H1 (cell line): ENCODE measurements around the gene NTRK2. TPM values are rescaled to one million over a fixed set of nuclear protein-coding genes. Genes with fewer than 3 reads are reported as not detected.

ENCODE experiments used
- CTCF ChIA-PET: fragments of 300-600 bp; sonication (Branson Sonifier 250); formaldehyde crosslinking; loops from one replicate; lab custom pipeline; 2021; ENCODE audit not compliant: partially characterized antibody; lab: Charles Lee
- POLR2A ChIA-PET: fragments of 300-600 bp; sonication (Branson Sonifier 250); formaldehyde crosslinking; loops from one replicate; lab custom pipeline; 2021; ENCODE audit warnings: inconsistent platforms; ENCODE audit not compliant: partially characterized antibody; lab: Charles Lee
- DNase-seq, 2 experiments: peaks; one replicate each; pipeline versions ENCODE4 v3.0.0 to v3.0.0-alpha.2; 2010 to 2022; ENCODE audit warnings: low spot score in 2 of 2, low read depth in 1 of 2, mixed read lengths in 1 of 2
- FAIRE-seq: peaks from 2 replicates; lab custom pipeline; 2011; peaks lifted over from hg19 to GRCh38; lab: Jason Lieb, UNC
- H2AFZ ChIP-seq: 2 replicates; pipeline ENCODE4 v1.8.1; 2012; ENCODE audit warnings: low read length, inconsistent platforms
- H2AK5ac ChIP-seq: 2 replicates; pipeline ENCODE4 v1.6.1; 2013; ENCODE audit warnings: low read depth, low read length
- H2BK120ac ChIP-seq: replicated peaks from 2 replicates; pipeline ENCODE3; 2013; ENCODE audit warnings: low read depth, low read length, inconsistent platforms
- H2BK12ac ChIP-seq: 2 replicates; pipeline ENCODE4 v1.6.1; 2013; ENCODE audit warnings: low read depth, low read length
- H2BK15ac ChIP-seq: 2 replicates; pipeline ENCODE4 v1.6.1; 2013; ENCODE audit warnings: low read length
- H2BK20ac ChIP-seq: 2 replicates; pipeline ENCODE4 v1.6.1; 2013; ENCODE audit warnings: low read length
- H2BK5ac ChIP-seq: 2 replicates; pipeline ENCODE4 v1.6.1; 2013; ENCODE audit warnings: low read depth, low read length
- H3K14ac ChIP-seq: 2 replicates; pipeline ENCODE4 v1.6.1; 2013; ENCODE audit warnings: inconsistent platforms; ENCODE audit not compliant: insufficient read length
- H3K18ac ChIP-seq: 2 replicates; pipeline ENCODE4 v1.6.1; 2013; ENCODE audit warnings: low read length; ENCODE audit errors: extremely low read depth
- H3K23ac ChIP-seq: 2 replicates; pipeline ENCODE4 v1.6.1; 2013; ENCODE audit warnings: inconsistent platforms; ENCODE audit not compliant: insufficient read length
- H3K23me2 ChIP-seq: 2 replicates; pipeline ENCODE4 v1.6.1; 2013; ENCODE audit warnings: low read depth, low read length
- H3K27ac ChIP-seq: 2 replicates; pipeline ENCODE4 v1.6.1; 2011; ENCODE audit warnings: low read depth, low read length, inconsistent platforms
- H3K27me3 ChIP-seq, 4 experiments: replicated peaks in 1 of 4; 1 replicate in 1 of 4; 2 replicates in 3 of 4; pipeline versions ENCODE4 v1.6.1 to v1.8.1; 2011 to 2013; ENCODE audit warnings: low read length in 3 of 4, mild to moderate bottlenecking in 3 of 4, inconsistent platforms in 2 of 4, mixed read lengths in 2 of 4, moderate library complexity in 1 of 4; ENCODE audit not compliant: control insufficient read depth in 3 of 4, insufficient read depth in 3 of 4; ENCODE audit errors: extremely low read depth in 1 of 4
- H3K36me3 ChIP-seq, 4 experiments: 2 replicates each; pipeline versions ENCODE4 v1.6.1 to v1.8.1; 2011 to 2013; ENCODE audit warnings: mild to moderate bottlenecking in 4 of 4, low read length in 3 of 4, moderate library complexity in 2 of 4, control low read depth in 1 of 4, inconsistent platforms in 1 of 4; ENCODE audit not compliant: insufficient read depth in 4 of 4, control insufficient read depth in 2 of 4
- H3K4ac ChIP-seq: replicated peaks from 2 replicates; pipeline ENCODE3; 2013; ENCODE audit warnings: low read length, low read depth, mixed read lengths, inconsistent platforms; ENCODE audit not compliant: insufficient read length
- H3K4me1 ChIP-seq, 4 experiments: replicated peaks in 1 of 4; 1 replicate in 1 of 4; 2 replicates in 3 of 4; pipeline versions ENCODE4 v1.6.1 to v1.8.1; 2011 to 2013; ENCODE audit warnings: low read length in 3 of 4, inconsistent platforms in 2 of 4, mixed read lengths in 1 of 4; ENCODE audit not compliant: insufficient read depth in 4 of 4, control insufficient read depth in 3 of 4
- H3K4me2 ChIP-seq, 2 experiments: 2 replicates each; pipeline versions ENCODE4 v1.6.1 to v1.8.1; 2011 to 2013; ENCODE audit warnings: low read depth in 2 of 2, low read length in 2 of 2, control low read depth in 1 of 2, inconsistent platforms in 1 of 2, mild to moderate bottlenecking in 1 of 2; ENCODE audit not compliant: insufficient read depth in 1 of 2
- H3K4me3 ChIP-seq, 4 experiments: fragments of 200-600, 300-600 bp in 1 of 4; sonication (generic), shearing (Covaris generic), sonication (Bioruptor Twin) in 1 of 4; 2 replicates each; pipeline versions ENCODE4 v1.5.1 to v1.8.1; 2011 to 2016; ENCODE audit warnings: low read length in 4 of 4, low read depth in 3 of 4, control low read depth in 2 of 4, inconsistent platforms in 2 of 4, mild to moderate bottlenecking in 2 of 4, mixed read lengths in 1 of 4, moderate library complexity in 1 of 4; ENCODE audit not compliant: insufficient read depth in 2 of 4; ENCODE audit errors: extremely low read depth in 1 of 4
- H3K56ac ChIP-seq: replicated peaks from 2 replicates; pipeline ENCODE3; 2013; ENCODE audit warnings: low read depth, mild to moderate bottlenecking, mixed read lengths, low read length, inconsistent platforms; ENCODE audit not compliant: insufficient read length
- H3K79me1 ChIP-seq: 2 replicates; pipeline ENCODE4 v1.6.1; 2013; ENCODE audit warnings: low read depth, low read length, control low read depth
- H3K79me2 ChIP-seq, 2 experiments: 2 replicates each; pipeline versions ENCODE4 v1.6.1 to v1.8.1; 2012 to 2013; ENCODE audit warnings: low read length in 2 of 2, mild to moderate bottlenecking in 2 of 2, inconsistent platforms in 1 of 2; ENCODE audit not compliant: insufficient read depth in 2 of 2, control insufficient read depth in 1 of 2
- H3K9ac ChIP-seq, 4 experiments: replicated peaks in 1 of 4; 1 replicate in 1 of 4; 2 replicates in 3 of 4; pipeline versions ENCODE4 v1.6.1 to v1.8.1; 2011 to 2013; ENCODE audit warnings: low read depth in 3 of 4, low read length in 3 of 4, control low read depth in 2 of 4, mild to moderate bottlenecking in 2 of 4, moderate library complexity in 2 of 4, inconsistent platforms in 1 of 4; ENCODE audit errors: extremely low read depth in 1 of 4
- H3K9me3 ChIP-seq, 2 experiments: 2 replicates each; pipeline versions ENCODE4 v1.6.1 to v1.8.1; 2012 to 2013; ENCODE audit warnings: mild to moderate bottlenecking in 2 of 2, moderate library complexity in 2 of 2, control low read depth in 1 of 2, inconsistent platforms in 1 of 2, low read depth in 1 of 2, low read length in 1 of 2, mixed read lengths in 1 of 2; ENCODE audit not compliant: insufficient read depth in 2 of 2
- H4K20me1 ChIP-seq, 2 experiments: replicated peaks in 1 of 2; 2 replicates each; pipeline versions ENCODE3 to v1.8.1; 2011 to 2013; ENCODE audit warnings: inconsistent platforms in 2 of 2, low read length in 2 of 2, mild to moderate bottlenecking in 1 of 2; ENCODE audit not compliant: insufficient read depth in 2 of 2, control insufficient read depth in 1 of 2
- H4K5ac ChIP-seq: 2 replicates; pipeline ENCODE4 v1.6.1; 2013; ENCODE audit warnings: low read length, low read depth, mixed read lengths, inconsistent platforms; ENCODE audit not compliant: insufficient read length
- H4K8ac ChIP-seq: 2 replicates; pipeline ENCODE4 v1.8.0; 2013; ENCODE audit warnings: mild to moderate bottlenecking, moderate library complexity, low read length, inconsistent platforms; ENCODE audit not compliant: insufficient read depth; ENCODE audit errors: extremely low read depth
- H4K91ac ChIP-seq: replicated peaks from 2 replicates; pipeline ENCODE3; 2013; ENCODE audit warnings: low read length, mixed read lengths, inconsistent platforms; ENCODE audit not compliant: insufficient read length
- ASH2L ChIP-seq: fragments of 200-600, 300-600 bp; sonication (generic); IDR thresholded peaks from one replicate; pipeline ENCODE4 v1.7.1; 2017; ENCODE audit warnings: low read length
- WGBS, 2 experiments: shearing (Covaris generic) in 1 of 2; methylation state at CpG; one replicate each; pipeline versions ENCODE4 v1.1.6 to v1.1.7; 2013 to 2015; ENCODE audit warnings: low lambda C conversion rate in 2 of 2, mixed read lengths in 2 of 2, inconsistent platforms in 1 of 2, low coverage in 1 of 2, missing lambda C conversion rate in 1 of 2; ENCODE audit not compliant: insufficient replicate concordance in 2 of 2, insufficient coverage in 1 of 2, insufficient read length in 1 of 2; ENCODE audit errors: extremely low coverage in 1 of 2, missing lambda C conversion rate in 1 of 2; 5-methylcytosine and 5-hydroxymethylcytosine counted together
- polyA plus RNA-seq, 7 experiments: library from polyadenylated mRNA; depleted of rRNA in 3 of 7; stranded (reverse) in 5 of 7; unstranded in 2 of 7; fragments of >200 nt in 5 of 7; fragments of 200-250 nt in 2 of 7; gene quantifications; 1 replicate in 5 of 7; 2 replicates in 1 of 7; 4 replicates in 1 of 7; pipeline versions ENCODE4 v1.2.1 to v1.2.3, GENCODE V29; 2011 to 2013; ENCODE audit warnings: missing spikeins in 2 of 7, mixed read lengths in 2 of 7
- total RNA-seq: library from RNA; stranded (reverse); fragmentation: NEBNext Ultra II Directional; extraction: Animal tissue kit (Norgen Biotek cat#: 25700); gene quantifications from 2 replicates; pipeline ENCODE4 v1.2.1, GENCODE V29; 2021

NTRK2 gene
- total and polyA plus RNA-seq, 2 of the 8 experiments (the other 6 are each of a cell fraction or from before 2014, with no cell fraction given) = 0.03 to 0.04 TPM

- TF ChIP-seq ASH2L = no peak
- Histone ChIP-seq H3K23ac (no peak overlapping the region), H2AFZ (no peak overlapping the region), H3K79me1 (no peaks in the 10 kb centered on the region), H4K91ac (no peak overlapping the region), H2BK5ac (no peak overlapping the region), H3K9me3 (no peaks in the 10 kb centered on the region), H3K79me2 (no peaks in the 10 kb centered on the region), H3K4me2 (no peak overlapping the region), H4K8ac (no peak overlapping the region), H2BK120ac (no peak overlapping the region), H3K36me3 (no peaks in the 10 kb centered on the region), H3K4me3 (no peak overlapping the region), H3K4me1 (no peaks in the 10 kb centered on the region), H3K9ac (no peak overlapping the region), H3K4ac (no peak overlapping the region), H2AK5ac (no peak overlapping the region), H3K27me3 (no peaks in the 10 kb centered on the region), H3K18ac (no peak overlapping the region), H4K20me1 (no peaks in the 10 kb centered on the region), H4K5ac (no peak overlapping the region), H3K14ac (no peak overlapping the region), H2BK12ac (no peak overlapping the region), H2BK20ac (no peak overlapping the region), H3K23me2 (no peaks in the 10 kb centered on the region), H3K56ac (no peak overlapping the region), H2BK15ac (no peak overlapping the region), H3K27ac (no peak overlapping the region)
- CTCF ChIA-PET = no interaction called here
- no peak for DNase-seq
- 93% methylated on average over 1 of the region's 1 CpG; no CpG with 5 or more reads in 1 of the 2 experiments for WGBS, 2 experiments
- FAIRE-seq = no peak
- POLR2A ChIA-PET = no interaction called here
Measured at GRCh38 chr9:85013703-85014102, 344.2 kb downstream of the NTRK2 start.
